ENCODE results near the gene RRP1B.
A peak's percentile ranks its signal among the peaks of the same experiment; 100 is the strongest.
"Not testable (repeated sequence)": the region's sequence is repeated elsewhere in the genome, so short reads cannot be mapped to it uniquely, and the experiment has no call there.

Gene RRP1B

DNA sequence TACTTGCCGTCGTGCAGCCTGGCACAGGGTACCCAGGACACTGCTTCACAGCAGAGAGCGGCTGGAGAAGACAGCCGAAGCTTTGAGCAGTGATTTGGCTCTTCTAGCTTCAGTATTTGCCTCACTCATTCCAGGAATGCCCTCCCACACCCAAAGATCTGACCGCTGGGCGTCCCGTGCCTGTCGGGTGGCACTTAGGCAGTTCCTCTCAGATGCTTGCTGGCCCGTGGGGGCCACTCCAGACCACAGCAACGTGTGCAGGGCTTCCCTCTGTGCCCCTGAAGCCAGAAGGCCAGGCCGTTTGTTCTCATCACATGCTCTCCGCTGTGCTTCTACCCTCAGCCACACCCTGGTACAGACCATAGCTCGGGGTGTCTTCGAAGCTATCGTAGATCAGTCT, 17.0 kb downstream of the RRP1B start:
- no peak for DNase-seq

DNA sequence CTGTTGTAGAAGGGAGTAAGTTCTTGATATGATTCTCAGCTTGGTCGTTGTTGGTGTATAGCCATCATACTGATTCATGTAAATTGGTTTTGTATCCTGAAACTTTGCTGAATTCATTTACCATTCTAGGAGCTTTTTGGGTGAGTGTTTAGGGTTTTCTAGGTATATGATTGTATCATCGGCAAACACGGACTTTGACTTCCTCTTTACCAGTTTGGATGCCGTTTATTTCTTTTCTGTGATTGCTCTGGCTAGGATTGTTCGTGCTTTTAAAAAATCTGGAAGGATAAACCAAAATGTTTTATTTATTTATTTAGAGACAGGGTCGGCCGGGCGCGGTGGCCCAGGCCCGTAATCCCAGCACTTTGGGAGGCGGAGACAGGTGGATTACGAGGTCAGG, 20.6 kb downstream of the RRP1B start:
- no peak for DNase-seq

DNA sequence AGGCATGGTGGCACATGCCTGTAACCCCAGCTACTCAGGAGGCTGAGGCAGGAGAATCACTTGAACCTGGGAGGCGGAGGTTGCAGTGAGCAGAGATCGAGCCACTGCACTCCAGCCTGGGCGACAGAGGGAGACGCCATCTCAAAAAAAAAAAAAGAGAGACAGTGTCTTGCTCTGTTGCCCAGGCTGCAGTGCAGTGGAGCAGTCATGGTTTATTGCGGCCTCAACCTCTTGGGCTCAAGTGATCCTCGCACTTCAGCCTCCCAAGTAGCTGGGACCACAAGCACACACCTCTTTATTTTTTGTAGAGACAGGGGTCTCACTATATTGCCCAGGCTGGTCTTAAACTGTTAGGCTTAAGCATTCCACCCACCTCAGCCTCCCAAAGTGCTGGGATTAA, 21.1 kb downstream of the RRP1B start:
- not testable (repeated sequence) for DNase-seq

DNA sequence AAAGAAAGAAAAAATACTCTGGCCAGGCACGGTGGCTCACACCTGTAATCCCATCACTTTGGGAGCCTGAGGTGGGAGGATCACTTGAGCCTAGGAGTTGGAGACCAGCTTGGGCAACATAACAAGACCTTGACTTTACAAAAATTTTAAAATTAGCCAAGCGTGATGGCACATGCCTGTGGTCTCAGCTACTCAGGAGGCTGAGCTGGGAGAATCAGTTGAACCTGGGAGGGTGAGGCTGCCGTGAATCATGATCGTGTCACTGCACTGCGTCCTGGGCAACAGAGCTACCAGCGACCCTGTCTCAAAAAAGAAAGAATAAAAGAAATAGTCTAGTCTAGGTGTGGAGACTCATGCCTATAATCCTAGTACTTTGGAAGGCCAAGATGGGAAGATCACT, 22.3 kb downstream of the RRP1B start:
- DNase-seq: no peak

DNA sequence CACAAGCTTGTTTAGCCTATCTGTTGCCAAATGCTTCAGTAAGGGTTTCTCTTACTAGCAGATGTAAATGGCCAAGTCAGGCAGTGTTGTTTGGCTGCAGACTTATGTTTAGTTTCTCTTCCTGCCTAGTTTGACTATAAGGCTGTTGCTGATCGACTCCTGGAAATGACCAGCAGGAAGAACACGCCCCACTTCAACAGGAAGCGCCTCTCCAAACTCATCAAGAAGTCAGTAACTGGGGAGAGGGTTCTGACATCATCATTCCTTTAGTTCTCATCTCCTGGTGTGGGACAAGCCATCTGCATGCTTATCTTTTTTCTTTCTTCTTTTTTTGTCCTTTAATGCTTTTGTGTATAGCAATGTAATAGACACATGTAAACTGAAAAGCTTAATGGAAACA, 25.1 kb downstream of the RRP1B start:
- DNase-seq: peak; percentile 23

DNA sequence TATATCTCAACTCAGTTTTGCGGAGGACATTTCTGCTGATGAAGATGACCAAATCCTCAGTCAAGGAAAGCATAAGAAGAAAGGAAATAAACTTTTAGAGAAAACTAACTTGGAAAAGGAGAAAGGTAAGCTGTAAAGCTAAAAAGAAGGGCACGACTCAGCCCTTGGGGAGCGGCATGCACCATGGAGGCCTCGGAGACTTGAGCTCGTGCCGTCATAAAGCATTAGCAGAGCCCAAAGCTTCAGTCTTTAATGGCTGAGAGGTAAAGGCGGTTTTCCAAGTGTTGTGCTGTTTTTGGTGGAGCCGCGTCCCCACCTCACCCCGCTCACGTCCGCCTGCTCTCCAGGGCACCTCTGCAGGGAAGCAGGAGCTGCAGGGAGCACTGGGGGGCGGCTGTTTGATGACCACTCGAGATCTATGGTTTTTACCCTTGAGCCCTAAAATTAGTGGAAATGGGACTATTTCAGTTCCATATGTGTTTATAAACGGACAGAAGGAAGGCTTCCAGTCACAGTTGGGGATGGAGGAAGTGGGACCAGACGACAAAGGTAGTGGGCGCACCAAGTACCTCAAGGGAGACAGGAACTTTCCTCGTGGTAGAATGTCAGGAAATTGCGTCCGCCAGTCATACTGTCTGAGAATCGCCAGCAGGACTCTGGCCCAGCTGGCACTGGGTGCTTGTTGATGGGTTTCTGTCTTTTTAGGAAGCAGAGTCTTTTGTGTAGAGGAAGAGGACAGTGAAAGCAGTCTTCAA, 27.6 kb downstream of the RRP1B start:
- DNase-seq: no peak

DNA sequence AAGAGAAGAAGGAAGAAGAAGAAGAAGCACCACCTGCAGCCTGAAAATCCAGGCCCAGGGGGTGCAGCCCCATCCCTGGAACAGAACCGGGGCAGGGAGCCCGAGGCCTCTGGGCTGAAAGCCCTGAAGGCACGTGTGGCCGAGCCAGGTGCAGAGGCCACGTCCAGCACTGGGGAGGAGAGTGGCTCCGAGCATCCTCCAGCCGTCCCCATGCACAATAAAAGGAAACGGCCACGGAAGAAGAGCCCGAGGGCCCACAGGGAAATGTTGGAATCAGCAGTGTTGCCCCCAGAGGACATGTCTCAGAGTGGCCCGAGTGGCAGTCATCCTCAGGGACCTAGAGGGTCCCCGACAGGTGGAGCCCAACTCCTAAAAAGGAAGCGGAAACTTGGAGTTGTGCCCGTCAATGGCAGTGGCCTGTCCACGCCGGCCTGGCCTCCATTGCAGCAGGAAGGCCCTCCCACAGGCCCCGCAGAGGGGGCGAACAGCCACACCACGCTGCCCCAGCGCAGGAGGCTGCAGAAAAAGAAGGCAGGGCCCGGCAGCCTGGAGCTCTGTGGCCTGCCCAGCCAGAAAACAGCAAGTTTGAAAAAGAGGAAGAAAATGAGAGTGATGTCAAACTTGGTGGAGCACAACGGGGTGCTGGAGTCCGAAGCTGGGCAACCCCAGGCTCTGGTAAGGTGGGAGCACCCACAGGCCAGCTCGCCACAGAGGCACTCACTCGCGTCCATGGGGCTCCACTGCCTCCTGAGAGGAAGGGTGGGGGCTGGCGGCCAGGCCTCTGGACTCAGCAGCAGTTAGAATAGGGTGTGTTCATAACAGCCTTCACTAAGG, 28.4 kb downstream of the RRP1B start:
- DNase-seq: no peak

DNA sequence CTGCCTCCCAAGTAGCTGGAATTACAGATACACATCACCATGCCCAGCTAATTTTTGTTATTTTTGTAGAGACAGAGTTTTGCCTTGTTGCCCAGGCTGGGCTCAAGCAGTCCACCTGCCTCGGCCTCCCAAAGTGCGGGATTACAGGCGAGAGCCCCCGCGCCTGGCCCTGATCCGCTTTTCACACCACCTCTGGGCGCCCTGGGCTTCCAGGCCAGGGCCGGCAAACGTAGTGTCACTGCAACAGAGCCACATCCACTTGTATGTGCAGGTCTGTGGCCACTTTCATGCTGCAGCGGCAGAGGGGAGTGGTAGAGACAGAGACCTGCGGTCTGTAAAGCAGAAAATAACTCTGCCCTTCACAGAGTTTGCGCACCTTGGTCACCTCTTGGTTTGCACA, 29.5 kb downstream of the RRP1B start:
- DNase-seq: no peak

DNA sequence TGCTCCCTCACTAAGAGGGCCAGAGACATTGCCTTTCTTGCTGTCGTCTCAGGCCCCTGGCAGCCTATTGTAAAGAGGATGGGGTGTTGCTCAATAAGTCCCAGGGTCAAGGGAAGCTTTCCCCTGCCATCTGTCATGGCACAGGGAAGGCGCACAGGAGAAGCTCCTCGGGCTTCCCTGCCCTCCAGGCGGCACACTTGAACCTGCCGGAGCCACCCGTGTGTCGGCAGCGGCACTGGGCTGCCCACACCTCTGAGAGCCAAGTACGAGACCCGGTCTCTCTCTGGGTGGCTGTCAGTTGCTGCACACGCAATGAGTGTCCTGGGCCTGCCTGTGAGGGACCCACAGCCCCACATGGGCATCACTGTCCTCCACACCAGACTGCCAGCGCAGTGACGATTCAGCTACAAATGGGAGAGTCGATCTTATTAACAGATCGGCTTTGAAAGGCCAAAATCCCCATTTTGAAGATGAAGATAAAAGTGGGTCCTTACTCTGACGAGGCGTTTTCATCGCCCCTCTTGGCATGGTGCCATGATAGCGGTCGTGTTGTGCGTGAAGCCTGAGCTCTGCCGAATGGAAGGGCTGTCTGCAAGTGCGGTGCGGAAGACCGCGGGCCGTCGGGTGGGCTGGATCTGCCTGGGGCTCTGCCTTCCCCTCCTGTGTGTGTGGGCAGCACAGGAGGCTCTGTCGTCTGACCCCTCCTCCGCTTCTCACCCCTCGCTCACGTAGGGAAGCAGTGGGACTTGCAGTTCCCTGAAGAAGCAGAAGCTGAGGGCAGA, 30.4 kb downstream of the RRP1B start:
- no peak for DNase-seq

DNA sequence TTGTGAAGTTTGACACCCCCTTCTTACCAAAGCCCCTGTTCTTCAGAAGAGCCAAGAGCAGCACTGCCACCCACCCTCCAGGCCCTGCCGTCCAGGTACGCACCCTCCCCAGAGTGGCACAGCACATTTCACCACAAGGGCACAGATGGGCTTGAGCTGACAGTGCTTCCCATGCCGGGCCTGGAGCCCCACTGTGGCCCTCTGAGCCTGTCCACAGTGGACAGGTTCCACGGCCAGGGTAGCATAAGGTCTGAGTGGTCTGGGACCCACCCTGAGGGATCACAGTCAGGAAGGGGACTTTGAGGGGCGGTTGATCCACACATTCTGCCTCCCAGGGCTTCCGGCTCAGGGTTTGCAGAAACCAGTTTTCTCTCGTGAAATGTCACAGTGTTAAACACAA, 31.0 kb downstream of the RRP1B start:
- no peak for DNase-seq

DNA sequence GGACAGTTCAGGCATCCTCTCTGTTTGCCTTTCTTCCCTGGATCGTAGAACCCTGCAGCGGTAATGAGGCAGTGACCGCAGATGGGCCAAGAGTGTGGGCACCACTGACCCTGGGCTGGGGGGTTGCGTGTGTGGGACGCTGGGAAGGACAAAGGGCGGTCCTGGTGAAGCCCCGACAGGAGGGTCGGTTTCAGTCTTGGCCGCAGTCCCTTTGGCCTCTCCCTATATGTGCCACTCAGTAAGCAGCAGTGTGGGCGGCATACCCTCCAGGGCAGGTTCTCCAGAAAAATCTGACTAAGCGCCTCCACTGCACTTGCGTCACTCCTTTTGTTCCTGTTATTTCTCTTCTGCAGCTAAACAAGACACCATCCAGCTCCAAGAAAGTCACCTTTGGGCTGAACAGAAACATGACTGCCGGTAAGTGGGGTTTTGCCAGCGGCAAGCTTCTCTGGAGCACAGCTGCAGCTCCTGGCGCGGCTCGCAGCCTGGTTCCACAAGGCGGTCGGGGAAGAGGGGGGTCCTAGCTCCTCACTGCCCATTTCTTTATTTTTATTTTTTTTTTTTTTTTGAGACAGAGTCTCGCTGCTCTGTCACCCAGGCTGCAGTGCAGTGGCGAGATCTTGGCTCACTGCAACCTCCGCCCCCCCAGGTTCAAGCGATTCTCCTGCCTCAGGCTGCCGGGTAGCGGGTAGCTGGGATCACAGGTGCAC, 31.9 kb downstream of the RRP1B start:
- DNase-seq: no peak

DNA sequence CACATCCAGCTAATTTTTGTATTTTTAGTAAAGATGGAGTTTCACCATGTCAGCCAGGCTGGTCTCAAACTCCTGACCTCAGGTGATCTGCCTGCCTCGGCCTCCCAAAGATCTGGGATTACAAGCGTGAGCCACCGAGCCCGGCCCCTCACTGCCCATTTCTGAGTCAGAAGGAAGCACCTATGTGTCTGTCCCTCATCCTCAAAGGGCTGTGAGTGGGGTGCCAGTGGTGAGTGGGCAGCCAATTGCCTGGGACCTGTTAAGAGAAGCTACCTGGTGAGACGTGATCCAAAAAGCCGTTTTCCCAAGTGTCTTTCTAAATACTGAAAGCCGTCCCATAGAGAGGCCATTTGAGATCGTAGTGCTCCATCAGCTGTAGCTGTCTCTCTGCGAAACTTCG, 32.4 kb downstream of the RRP1B start:
- no peak for DNase-seq

DNA sequence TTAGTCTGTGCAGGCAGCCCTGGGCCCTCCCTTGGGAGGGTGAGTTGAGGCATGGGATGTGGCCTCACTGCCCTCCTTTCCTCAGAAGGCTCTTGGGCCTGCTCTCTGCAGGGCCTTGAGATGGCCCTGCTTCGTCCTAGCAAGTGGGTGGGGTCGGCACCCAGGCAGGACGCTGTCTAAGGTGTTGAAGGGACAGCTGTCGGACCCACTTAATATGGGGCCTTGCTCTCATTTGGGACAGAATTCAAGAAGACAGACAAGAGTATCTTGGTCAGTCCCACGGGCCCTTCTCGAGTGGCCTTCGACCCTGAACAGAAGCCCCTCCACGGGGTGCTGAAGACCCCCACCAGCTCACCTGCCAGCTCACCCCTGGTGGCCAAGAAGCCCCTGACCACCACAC, 33.6 kb downstream of the RRP1B start:
- DNase-seq: no peak

DNA sequence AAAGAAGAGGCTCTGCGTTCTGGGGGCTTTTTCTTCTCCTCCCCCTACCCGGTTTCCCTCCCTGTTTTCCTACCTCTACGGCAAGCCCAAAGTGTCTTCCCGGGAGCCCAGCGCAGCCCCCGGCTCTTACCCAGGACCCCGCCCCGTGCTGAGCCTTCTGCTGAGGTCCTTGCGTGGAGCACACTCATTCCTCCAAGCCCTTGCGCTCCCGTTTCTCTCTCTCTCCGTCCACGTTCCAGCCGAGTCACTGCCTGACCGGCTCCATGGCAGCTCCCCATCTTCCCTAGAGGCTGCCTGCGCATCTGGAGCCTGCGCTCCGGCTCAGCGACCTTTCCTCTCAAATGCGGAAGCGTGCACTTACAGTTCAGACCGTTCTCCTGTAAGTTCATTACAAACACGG, 34.6 kb downstream of the RRP1B start:
- no peak for DNase-seq

DNA sequence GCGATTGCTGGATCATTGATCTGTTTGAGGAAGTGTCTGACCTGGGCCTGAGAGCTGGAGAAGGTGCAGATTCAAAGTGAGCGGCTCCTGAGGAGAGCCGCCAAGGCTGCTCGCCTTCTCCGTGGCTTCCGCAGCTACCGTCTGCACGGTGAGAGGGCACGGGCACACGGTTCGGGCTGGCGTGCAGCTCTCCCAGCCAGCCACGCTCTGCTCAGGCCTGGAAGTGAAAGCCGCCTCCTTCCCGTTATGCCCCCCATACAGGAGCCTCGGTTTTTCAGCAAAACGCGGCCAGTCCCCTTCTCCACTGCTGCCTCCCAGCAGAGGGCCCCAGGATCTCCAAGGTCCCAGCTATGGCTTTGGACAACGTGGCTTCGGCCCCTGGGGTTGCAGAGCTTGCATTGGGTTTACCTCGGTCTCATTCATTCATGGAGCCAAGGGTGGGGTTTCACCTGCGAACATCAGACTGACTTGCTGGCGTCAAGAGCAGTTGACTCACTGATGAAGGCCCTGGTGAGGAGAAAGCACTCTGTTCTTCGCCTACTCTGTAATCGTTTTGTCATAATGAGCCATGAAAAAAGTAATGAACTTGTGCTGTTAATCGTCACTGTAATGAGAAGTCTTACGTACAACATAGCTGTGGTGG, 35.2 kb downstream of the RRP1B start:
- no peak for DNase-seq

DNA sequence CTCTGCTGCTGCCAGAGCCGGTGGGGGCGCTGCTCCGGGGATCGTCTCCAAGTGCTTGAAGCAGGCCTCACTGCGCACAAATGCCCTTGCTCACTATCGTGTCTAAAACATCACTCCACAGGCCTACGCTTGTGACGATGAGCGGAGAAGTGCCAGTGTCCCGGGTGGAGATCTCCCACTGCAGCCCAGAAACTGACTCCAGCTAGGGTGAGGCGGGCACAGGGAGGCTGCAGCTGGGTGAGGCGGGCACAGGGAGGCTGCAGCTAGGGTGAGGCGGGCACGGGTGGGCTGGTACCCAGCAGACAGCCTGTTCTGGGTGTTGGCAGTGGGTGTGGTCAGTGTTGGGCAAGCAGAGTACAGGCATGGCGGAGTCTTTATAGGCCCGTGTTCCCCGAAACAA, 36.9 kb downstream of the RRP1B start:
- DNase-seq: no peak

DNA sequence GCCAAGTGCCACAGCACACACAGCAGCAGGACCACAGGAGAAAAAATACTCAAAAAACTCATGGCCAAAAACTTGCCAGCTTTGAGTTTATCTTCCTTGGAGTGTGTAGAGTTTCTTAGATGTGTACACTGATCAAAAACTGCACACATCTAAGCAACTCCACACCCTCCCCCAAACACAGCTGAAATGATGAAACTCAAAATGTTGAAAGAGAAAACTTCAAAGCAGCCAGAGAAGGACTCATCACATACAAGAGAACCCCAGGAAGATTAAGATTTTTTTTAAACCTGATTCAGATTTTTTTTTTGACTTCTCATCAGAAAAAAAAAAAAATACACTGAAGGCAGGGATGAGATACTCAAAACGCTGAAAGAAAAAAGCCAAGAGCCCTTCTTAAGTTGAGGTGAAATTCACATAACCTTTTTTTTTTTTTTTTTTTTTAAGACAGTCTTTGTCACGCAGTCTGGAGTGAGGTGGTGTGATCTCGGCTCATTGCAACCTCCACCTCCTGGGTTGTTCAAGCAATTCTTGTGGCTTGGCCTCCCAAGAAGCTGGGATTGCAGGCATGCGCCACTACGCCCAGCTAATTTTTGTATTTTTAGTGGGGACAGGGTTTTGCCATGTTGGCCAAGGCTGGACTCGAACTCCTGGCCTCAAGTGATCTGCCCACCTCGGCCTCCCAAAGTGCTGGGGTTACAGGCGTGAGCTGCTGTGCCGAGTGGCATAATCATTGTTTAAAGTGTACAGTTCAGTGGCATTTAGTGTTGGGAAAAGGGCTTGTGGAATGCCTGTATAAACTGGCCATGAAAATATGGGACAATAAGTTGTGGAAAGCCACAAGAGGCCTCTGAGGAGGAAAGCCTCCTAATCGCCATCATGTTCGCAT, 38.6 kb downstream of the RRP1B start:
- no peak for DNase-seq

DNA sequence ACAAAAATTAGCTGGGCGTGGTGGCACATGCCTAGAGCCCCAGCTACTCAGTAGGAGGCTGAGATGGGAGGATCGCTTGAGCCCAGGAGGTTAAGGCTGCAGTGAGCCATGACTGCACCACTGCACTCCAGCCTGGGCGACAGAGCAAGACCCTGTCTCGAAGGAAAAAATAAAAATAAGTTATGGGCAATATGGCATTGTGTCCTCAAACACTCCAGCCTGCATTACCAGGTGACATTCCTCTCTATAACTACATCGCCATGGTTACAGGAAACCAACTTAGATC, 40.1 kb downstream of the RRP1B start:
- DNase-seq: not testable (repeated sequence)

DNA sequence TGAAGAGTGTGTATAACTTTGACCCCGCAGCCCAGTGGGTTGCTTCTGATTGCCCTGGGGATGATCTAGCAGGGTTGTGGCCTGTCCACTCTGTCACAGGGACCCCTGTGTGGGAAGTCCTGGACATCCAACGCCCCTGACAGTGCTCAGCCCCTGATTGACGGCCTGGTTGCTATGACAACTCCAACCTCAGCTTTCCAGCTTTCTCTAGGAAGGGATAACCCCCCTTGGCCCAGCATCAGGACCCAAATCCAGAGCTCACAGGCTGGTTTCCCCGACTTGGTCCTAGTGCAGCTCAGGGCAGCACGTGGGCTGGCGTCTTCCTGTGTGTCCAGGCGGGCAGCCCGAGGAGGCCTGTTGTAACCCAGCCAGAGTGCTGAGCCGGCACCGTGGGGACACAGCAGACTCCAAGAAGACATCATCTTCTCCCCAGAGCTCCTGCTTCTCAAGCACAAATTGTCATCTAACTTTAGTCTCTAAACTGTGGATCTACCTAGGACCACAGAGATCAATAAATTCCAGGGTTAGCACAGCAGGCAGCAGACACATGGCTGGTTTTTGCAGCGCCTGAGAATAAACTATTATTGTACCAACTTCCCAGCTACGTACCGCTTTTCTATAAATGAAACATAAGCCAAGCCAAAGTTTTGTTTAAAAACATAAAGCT, 40.7 kb downstream of the RRP1B start:
- DNase-seq: no peak

DNA sequence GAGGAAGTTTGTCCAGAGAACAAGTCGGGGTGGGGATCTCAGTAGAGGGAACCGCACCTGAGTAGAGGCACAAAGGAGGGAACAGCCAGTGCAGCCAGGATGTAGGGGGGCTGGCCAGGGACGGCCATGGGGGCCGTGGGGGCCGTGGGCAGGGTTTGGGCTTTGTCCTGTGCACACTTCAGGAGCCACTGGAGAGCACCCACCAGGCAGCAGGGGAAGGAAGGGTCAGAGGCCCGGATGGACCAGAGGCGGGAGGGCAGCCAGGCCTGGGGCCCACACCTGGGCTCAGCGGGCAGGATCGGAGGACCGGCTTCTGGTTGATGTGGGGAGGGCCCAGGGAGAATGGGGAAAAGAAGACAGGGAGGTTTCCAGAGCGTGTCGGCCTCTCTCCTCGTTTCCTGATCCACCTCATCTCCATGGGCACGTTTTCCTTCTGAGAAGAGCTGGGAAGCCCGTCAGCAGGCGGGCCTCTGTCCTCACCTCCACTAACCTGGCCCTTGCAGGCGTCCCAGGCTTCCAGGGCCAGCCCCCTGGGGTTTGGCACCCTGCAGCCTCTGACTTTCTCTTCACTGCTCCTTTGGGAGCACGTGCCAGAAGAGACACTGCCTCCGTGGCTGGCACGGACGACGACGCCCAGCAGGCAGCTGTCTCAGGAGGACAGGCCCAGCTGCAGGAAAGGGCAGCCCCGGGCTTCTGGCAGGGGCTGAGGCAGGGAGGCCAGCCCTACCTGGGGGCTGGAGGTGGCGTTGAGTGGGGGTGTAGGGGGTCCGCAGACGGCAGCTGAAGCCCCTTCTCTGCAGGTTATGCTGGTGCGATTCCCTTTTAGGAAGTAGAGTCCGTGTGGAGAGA, 42.8 kb downstream of the RRP1B start:
- DNase-seq: no peak

DNA sequence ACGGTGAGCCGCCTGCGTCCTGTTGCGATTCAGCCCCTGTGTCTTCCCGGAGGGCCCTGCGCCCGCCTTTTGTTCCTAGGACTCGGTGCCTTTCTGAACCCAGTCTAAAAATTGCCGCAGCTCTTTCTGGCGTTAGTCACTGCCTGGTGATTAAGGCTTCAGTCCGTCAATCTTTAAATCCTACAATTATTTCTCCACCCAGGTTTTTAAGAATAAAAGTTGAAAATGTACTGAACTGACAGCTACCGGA, 43.4 kb downstream of the RRP1B start:
- no peak for DNase-seq
